GM12878 (cell line): ENCODE data around the gene SCG2.

Experiments used
- CTCF ChIP-seq, 3 experiments: IDR thresholded peaks in 2 of 3; conservative IDR thresholded peaks in 1 of 3; 2 replicates each; pipeline ENCODE4 v1.5.1; 2011; ENCODE audit warnings: low read depth in 3 of 3, low read length in 3 of 3, mild to moderate bottlenecking in 3 of 3, control low read depth in 2 of 3, moderate library complexity in 2 of 3, inconsistent platforms in 1 of 3, mixed read lengths in 1 of 3; ENCODE audit not compliant: control insufficient read depth in 2 of 3, insufficient read depth in 1 of 3; ENCODE audit errors: extremely low read depth in 1 of 3
- CUX1 ChIP-seq: IDR thresholded peaks from 2 replicates; pipeline ENCODE4 v1.6.1; 2012; ENCODE audit warnings: improper control_type of control experiment, low read depth, low read length; ENCODE audit not compliant: insufficient replicate concordance
- EZH2 ChIP-seq: IDR thresholded peaks from 2 replicates; pipeline ENCODE4 v1.6.1; 2012; ENCODE audit warnings: low read depth, mild to moderate bottlenecking, control low read depth, inconsistent platforms, low read length, borderline replicate concordance; ENCODE audit not compliant: control insufficient read depth
- MAX ChIP-seq: IDR thresholded peaks from 2 replicates; pipeline ENCODE4 v1.6.1; 2012; ENCODE audit warnings: low read depth, low read length, improper control_type of control experiment
- NFYB ChIP-seq: IDR thresholded peaks from 2 replicates; pipeline ENCODE4 v1.6.1; 2011; ENCODE audit warnings: low read depth, mild to moderate bottlenecking, low read length, improper control_type of control experiment, moderate library complexity; ENCODE audit not compliant: insufficient read depth
- NRF1 ChIP-seq: conservative IDR thresholded peaks from 2 replicates; pipeline ENCODE4 v1.6.1; 2011; ENCODE audit warnings: mild to moderate bottlenecking, low read depth, low read length, improper control_type of control experiment
- POLR2AphosphoS5 ChIP-seq: IDR thresholded peaks from 2 replicates; pipeline ENCODE4 v1.6.1; 2011; ENCODE audit warnings: mild to moderate bottlenecking, low read length, inconsistent platforms
- SIN3A ChIP-seq: IDR thresholded peaks from 2 replicates; pipeline ENCODE4 v1.6.1; 2012; ENCODE audit warnings: low read depth, low read length, improper control_type of control experiment
- SP1 ChIP-seq: IDR thresholded peaks from one replicate; pipeline ENCODE4 v1.6.1; 2011; ENCODE audit warnings: low read depth, low read length
- SREBF2 ChIP-seq: IDR thresholded peaks from 2 replicates; pipeline ENCODE4 v1.6.1; 2012; ENCODE audit warnings: mild to moderate bottlenecking, low read length
- ZSCAN29 ChIP-seq: fragments of 450-650 bp; IDR thresholded peaks from 2 replicates; pipeline ENCODE4 v1.6.1; 2017; ENCODE audit warnings: mild to moderate bottlenecking, moderate library complexity

- TF ChIP-seq SP1, result no peak
- TF ChIP-seq CTCF (IDR thresholded peaks at IDR 0.05 in 2 of 3, conservative IDR thresholded peaks at IDR 0.05 in 1 of 3; ENCODE audit: control insufficient read depth in 2 of 3, extremely low read depth in 1 of 3, insufficient read depth in 1 of 3, low read depth in 3 of 3, low read length in 3 of 3), result no peak
- TF ChIP-seq MAX, result no peak
- TF ChIP-seq ZSCAN29, result no peak
- no peak for TF ChIP-seq SIN3A
- no peak for TF ChIP-seq NRF1
- no peak for TF ChIP-seq CUX1
- TF ChIP-seq EZH2, result no peak
- TF ChIP-seq NFYB, result no peak
- TF ChIP-seq SREBF2, result no peak
- no peak for TF ChIP-seq POLR2AphosphoS5
Observed at GRCh38 chr2:223643309-223643708, 41.1 kb upstream of the SCG2 start.
